Activated T-cell treated with anti-CD3 and anti-CD28 coated beads for 48 hours (primary cell): ENCODE measurements around the gene PLEKHA3.
A peak's percentile ranks its signal among the peaks of the same experiment; 100 is the strongest.
"Not testable (repeated sequence)": the region's sequence is repeated elsewhere in the genome, so short reads cannot be mapped to it uniquely, and the experiment has no call there.

ENCODE experiments used
- DNase-seq: peaks from one replicate; pipeline ENCODE4 v3.0.0-alpha.2; 2020; ENCODE audit warnings: low read depth

Gene PLEKHA3

GRCh38 chr2:178480227-178481181 is at the start of gene PLEKHA3:
Gene PLEKHA3, plus strand, starts transcription at chr2:178480457. Its CDS starts 413 bp downstream, at chr2:178480870.
- peak; percentile 77 for DNase-seq

- no peak for DNase-seq
Measured at GRCh38 chr2:178436662-178437061, 43.6 kb upstream of the PLEKHA3 start.

GRCh38 chr2:178441426-178441825 is 38.8 kb upstream of the PLEKHA3 start:
- no peak for DNase-seq

GRCh38 chr2:178448968-178449661 is 31.1 kb upstream of the PLEKHA3 start:
- no peak for DNase-seq

GRCh38 chr2:178449700-178450523 is 30.3 kb upstream of the PLEKHA3 start:
- DNase-seq = no peak

- DNase-seq = no peak
Measured at GRCh38 chr2:178450524-178450773, 29.8 kb upstream of the PLEKHA3 start.

- peak; percentile 96 for DNase-seq
Measured at GRCh38 chr2:178450774-178451525, 29.3 kb upstream of the PLEKHA3 start, which contains the start of the genes PJVK and PRKRA. Gene PJVK, plus strand, starts transcription at chr2:178451378. Its CDS starts 2,032 bp downstream, at chr2:178453410. Gene PRKRA, minus strand, starts transcription at chr2:178451175. Its CDS starts 145 bp downstream, at chr2:178451030.

- no peak for DNase-seq
Measured at GRCh38 chr2:178452334-178452733, 27.9 kb upstream of the PLEKHA3 start.

GRCh38 chr2:178452870-178453269 is 27.4 kb upstream of the PLEKHA3 start:
- no peak for DNase-seq

- no peak for DNase-seq
Measured at GRCh38 chr2:178455947-178456346, 24.3 kb upstream of the PLEKHA3 start.

GRCh38 chr2:178457390-178457886 is 22.8 kb upstream of the PLEKHA3 start:
- DNase-seq = no peak

- no peak for DNase-seq
Measured at GRCh38 chr2:178469219-178469849, 10.9 kb upstream of the PLEKHA3 start.

- not testable (repeated sequence) for DNase-seq
Measured at GRCh38 chr2:178471313-178471712, 8.9 kb upstream of the PLEKHA3 start.

GRCh38 chr2:178473373-178473772 is 6.9 kb upstream of the PLEKHA3 start:
- DNase-seq = no peak

GRCh38 chr2:178473931-178474330 is 6.3 kb upstream of the PLEKHA3 start:
- DNase-seq = no peak

- no peak for DNase-seq
Measured at GRCh38 chr2:178474560-178474959, 5.7 kb upstream of the PLEKHA3 start.

GRCh38 chr2:178476477-178476876 is 3.8 kb upstream of the PLEKHA3 start:
- DNase-seq = no peak

- no peak for DNase-seq
Measured at GRCh38 chr2:178477443-178478129, 2.7 kb upstream of the PLEKHA3 start.

GRCh38 chr2:178478130-178478438 is 2.2 kb upstream of the PLEKHA3 start:
- no peak for DNase-seq
